Esophagus muscularis mucosa (tissue), 4 donors: ENCODE measurements around the gene AHI1. TPM values are rescaled to one million over a fixed set of nuclear protein-coding genes. Genes with fewer than 3 reads are reported as not detected.

Experiments
- DNase-seq: peaks from one replicate; pipeline ENCODE4 v3.0.0-alpha.2; 2017; ENCODE audit errors: extremely low spot score
- H3K27ac ChIP-seq, 4 donors: fragments of 200-600 bp; sonication (generic); replicated peaks in 1 of 4; 1 replicate in 3 of 4; 2 replicates in 1 of 4; pipeline ENCODE4 v1.5.1; 2016 to 2019; ENCODE audit warnings: mild to moderate bottlenecking in 1 of 4
- H3K27me3 ChIP-seq, 4 donors: fragments of 200-600 bp; sonication (generic); one replicate each; pipeline versions ENCODE4 v1.5.1 to v1.6.0; 2016 to 2019
- H3K36me3 ChIP-seq, 4 donors: fragments of 200-600 bp; sonication (generic); one replicate each; pipeline ENCODE4 v1.5.1; 2016 to 2019
- H3K4me1 ChIP-seq, 4 donors: fragments of 200-600 bp; sonication (generic); one replicate each; pipeline ENCODE4 v1.5.1; 2016 to 2019
- H3K4me3 ChIP-seq, 4 donors: fragments of 200-600 bp; sonication (generic); 1 replicate in 2 of 4; 2 replicates in 2 of 4; pipeline ENCODE4 v1.5.1; 2016 to 2019; ENCODE audit warnings: mild to moderate bottlenecking in 4 of 4, moderate library complexity in 1 of 4
- H3K9me3 ChIP-seq, 4 donors: fragments of 200-600 bp; sonication (generic); 1 replicate in 3 of 4; 2 replicates in 1 of 4; pipeline ENCODE4 v1.5.1; 2016 to 2019
- EP300 ChIP-seq: sonication (generic); formaldehyde crosslinking; IDR thresholded peaks from one replicate; pipeline ENCODE4 v1.6.1; 2017; ENCODE audit warnings: antibody characterized with exemption
- POLR2A ChIP-seq: fragments of 450-650 bp; IDR thresholded peaks from one replicate; pipeline ENCODE4 v1.6.1; 2017; ENCODE audit warnings: antibody characterized with exemption, moderate library complexity, mild to moderate bottlenecking, low read depth
- POLR2AphosphoS5 ChIP-seq, 2 donors: sonication (generic); formaldehyde crosslinking; IDR thresholded peaks; one replicate each; pipeline ENCODE4 v1.6.1; 2017; ENCODE audit warnings: antibody characterized with exemption in 2 of 2
- WGBS: methylation state at CpG from one replicate; pipeline ENCODE4 v1.1.5; 2018; 5-methylcytosine and 5-hydroxymethylcytosine counted together
- intact Hi-C: fragments of 100-400 bp; cut with DNase I; formaldehyde crosslinking; loops from one replicate; pipeline ENCODE4 v1.15.1; 2023
- total RNA-seq, 4 donors: library from RNA; depleted of rRNA; stranded (reverse); fragments of >200 nt; gene quantifications; one replicate each; pipeline versions ENCODE4 v1.1.0 to v1.2.1, GENCODE V29; 2016
- TF ChIP-seq, protein P1 (sequence below), 3 experiments: fragments of 200-600 bp in 2 of 3; fragments of 450-650 bp in 1 of 3; sonication (generic) in 2 of 3; IDR thresholded peaks; one replicate each; pipeline ENCODE4 v1.5.1; 2017 to 2019; ENCODE audit warnings: antibody characterized with exemption in 3 of 3, mild to moderate bottlenecking in 2 of 3, moderate library complexity in 1 of 3

The AHI1 gene
- total RNA-seq, 4 donors from 2014 or later: 11.4 to 28.7 (median 16.2) TPM

DNA sequence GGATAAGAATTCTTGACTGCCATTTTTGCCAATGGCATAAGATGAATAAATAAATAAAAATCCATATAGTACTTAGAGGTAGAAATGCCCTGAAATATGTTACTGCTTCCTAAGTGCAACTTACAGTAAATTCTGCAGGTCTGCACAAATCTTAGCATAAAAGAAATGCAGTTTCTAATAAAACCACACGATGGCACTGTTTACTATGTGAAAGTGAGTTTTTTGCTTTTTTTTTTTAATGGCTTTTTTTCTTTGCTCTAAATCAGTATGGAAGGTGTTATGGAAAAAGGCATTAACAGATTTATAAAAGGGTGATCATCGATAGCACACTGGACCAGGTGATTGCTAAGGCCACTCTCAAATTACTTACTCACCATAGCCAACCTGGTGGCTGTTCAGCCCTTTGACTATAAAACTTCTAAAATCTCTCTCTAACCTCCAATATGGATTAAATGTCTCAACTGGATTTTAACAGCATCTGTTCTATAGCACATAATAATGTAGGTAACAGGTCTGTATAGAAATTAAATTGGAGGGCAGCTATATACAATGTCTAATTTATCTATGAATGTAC lies 45.8 kb downstream of the AHI1 start:
- intact Hi-C loops: loop anchor here (5.0 kb wide), 1 partner anchor 776 kb away; no protein-coding TSS in a partner anchor
- TF ChIP-seq, protein P1, sequence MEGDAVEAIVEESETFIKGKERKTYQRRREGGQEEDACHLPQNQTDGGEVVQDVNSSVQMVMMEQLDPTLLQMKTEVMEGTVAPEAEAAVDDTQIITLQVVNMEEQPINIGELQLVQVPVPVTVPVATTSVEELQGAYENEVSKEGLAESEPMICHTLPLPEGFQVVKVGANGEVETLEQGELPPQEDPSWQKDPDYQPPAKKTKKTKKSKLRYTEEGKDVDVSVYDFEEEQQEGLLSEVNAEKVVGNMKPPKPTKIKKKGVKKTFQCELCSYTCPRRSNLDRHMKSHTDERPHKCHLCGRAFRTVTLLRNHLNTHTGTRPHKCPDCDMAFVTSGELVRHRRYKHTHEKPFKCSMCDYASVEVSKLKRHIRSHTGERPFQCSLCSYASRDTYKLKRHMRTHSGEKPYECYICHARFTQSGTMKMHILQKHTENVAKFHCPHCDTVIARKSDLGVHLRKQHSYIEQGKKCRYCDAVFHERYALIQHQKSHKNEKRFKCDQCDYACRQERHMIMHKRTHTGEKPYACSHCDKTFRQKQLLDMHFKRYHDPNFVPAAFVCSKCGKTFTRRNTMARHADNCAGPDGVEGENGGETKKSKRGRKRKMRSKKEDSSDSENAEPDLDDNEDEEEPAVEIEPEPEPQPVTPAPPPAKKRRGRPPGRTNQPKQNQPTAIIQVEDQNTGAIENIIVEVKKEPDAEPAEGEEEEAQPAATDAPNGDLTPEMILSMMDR (IDR thresholded peaks at IDR 0.05): peak; percentile 44 to 72 (median 69)
- no peak for TF ChIP-seq EP300
- Histone ChIP-seq H3K27me3 (no peaks in the 10 kb centered on the region), H3K9me3 (no peaks in the 10 kb centered on the region), H3K36me3 (peaks cover 10 to 56% (median 16%) of the 10 kb centered on the region in 4 donors), H3K4me3 (no peak overlapping the region), H3K27ac (no peak overlapping the region), H3K4me1 (no peaks in the 10 kb centered on the region)
- no peak for DNase-seq
- WGBS: 20% methylated on average over 2 of the region's 2 CpGs

DNA sequence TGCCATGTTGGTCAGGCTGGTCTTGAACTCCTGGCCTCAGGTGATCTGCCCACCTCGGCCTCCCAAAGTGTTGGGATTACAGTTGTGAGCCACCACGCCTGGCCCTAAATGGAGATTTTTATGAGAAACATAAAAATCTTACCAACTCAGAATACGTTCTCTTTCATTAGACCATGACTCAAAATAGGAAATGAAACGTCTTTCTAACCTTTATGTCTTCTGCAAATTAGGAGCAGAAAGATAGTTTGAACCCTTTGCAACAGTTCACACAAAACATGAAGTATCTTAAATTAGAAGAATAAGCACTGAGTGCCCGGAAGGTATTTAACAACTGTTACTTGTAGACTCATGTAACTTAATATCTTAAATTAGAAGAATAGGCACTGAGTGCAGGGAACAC lies 48.3 kb downstream of the AHI1 start:
- intact Hi-C loops: no loop called here
- TF ChIP-seq EP300 (no peak), POLR2A (no peak), POLR2AphosphoS5 (IDR thresholded peaks at IDR 0.05) (no peak)
- TF ChIP-seq, protein P1 (IDR thresholded peaks at IDR 0.05): no peak
- Histone ChIP-seq H3K4me3 (no peak overlapping the region), H3K36me3 (peaks cover 6 to 66% (median 19%) of the 10 kb centered on the region in 4 donors), H3K27ac (no peak overlapping the region), H3K9me3 (no peaks in the 10 kb centered on the region), H3K4me1 (no peaks in the 10 kb centered on the region), H3K27me3 (no peaks in the 10 kb centered on the region)
- WGBS: 90% methylated on average over 5 of the region's 5 CpGs
- no peak for DNase-seq

DNA sequence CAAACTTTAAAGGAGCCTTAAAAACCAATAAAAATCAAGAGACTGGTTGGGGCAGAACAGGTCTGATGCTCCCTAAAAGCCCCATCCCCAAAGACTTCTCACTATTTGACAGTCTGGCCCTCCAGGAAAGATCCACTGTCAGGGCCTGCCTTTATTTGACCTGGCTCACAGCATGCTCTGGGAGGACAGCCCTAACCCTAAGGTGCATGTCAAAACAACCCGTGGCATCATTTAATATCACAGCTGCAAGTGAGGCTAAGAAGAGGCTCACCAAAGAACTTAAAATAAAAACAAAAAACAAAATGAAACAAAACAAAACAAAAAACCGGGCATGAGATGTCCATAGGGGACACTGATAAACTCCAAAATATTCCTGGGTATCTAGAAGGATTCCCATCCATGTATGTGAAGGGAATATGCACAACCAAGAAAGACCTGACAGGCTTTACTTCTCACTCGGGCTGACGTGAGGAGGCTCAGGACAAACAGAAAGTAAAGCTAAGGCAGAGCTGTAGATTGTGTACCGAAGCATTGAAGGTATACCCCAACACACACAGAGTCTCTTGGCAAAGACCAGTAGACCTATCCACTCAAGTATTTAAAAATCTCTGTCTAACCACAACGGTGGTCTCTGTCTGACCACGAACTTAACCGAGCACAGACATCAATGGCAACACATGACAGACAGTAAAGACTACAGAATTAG lies 57.3 kb downstream of the AHI1 start:
- Histone ChIP-seq H3K4me1 (no peaks in the 10 kb centered on the region), H3K36me3 (peaks cover 12 to 76% (median 27%) of the 10 kb centered on the region in 4 donors), H3K9me3 (no peaks in the 10 kb centered on the region), H3K27me3 (no peaks in the 10 kb centered on the region), H3K27ac (no peak overlapping the region), H3K4me3 (no peak overlapping the region)
- no peak for TF ChIP-seq POLR2A
- TF ChIP-seq EP300: no peak
- TF ChIP-seq POLR2AphosphoS5 (IDR thresholded peaks at IDR 0.05): no peak
- TF ChIP-seq, protein P1 (IDR thresholded peaks at IDR 0.05): no peak
- intact Hi-C loops: no loop called here
- 81% methylated on average over 8 of the region's 8 CpGs for WGBS
- no peak for DNase-seq

DNA sequence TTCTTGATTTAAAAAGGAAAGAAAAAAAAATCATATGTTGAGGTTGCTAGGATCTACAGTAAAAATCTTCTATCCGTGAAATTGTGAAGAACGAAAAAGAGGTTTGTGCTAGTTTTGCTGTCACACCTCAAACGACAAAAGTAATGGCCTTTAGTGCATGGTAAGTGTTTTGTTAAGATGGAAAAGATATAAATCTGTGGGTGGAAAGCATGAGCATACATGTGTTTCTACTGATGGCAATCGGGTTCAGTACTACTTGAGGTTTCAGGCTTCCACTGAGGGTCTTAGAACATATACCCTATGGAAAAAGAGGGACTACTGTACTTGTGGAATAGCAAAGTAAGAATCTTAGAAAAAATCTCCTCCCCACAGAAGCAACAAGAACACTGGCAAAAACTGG lies 58.0 kb downstream of the AHI1 start:
- Histone ChIP-seq H3K27ac (no peak overlapping the region), H3K9me3 (no peaks in the 10 kb centered on the region), H3K36me3 (peaks cover 12 to 74% (median 28%) of the 10 kb centered on the region in 4 donors), H3K4me1 (no peaks in the 10 kb centered on the region), H3K27me3 (no peaks in the 10 kb centered on the region), H3K4me3 (no peak overlapping the region)
- intact Hi-C loops: no loop called here
- WGBS: 81% methylated on average over 4 of the region's 4 CpGs
- no peak for DNase-seq
- TF ChIP-seq POLR2A (no peak), POLR2AphosphoS5 (IDR thresholded peaks at IDR 0.05) (no peak), EP300 (no peak)

GRCh38 chr6:135438907-135439535 lies 58.5 kb downstream of the AHI1 start:
- intact Hi-C loops: no loop called here
- H3K36me3 ChIP-seq: peaks cover 12 to 71% (median 26%) of the 10 kb centered on the region in 4 donors
- H3K9me3 ChIP-seq: no peaks in the 10 kb centered on the region
- H3K27me3 ChIP-seq: no peaks in the 10 kb centered on the region
- DNase-seq: no peak
- H3K27ac ChIP-seq: no peak overlapping the region
- no peak overlapping the region for H3K4me3 ChIP-seq
- WGBS: 66% methylated on average over 3 of the region's 3 CpGs
- H3K4me1 ChIP-seq: no peaks in the 10 kb centered on the region
- TF ChIP-seq POLR2A (no peak), POLR2AphosphoS5 (IDR thresholded peaks at IDR 0.05) (no peak), EP300 (no peak)
- TF ChIP-seq, protein P1 (IDR thresholded peaks at IDR 0.05): peak in 2 of 3 experiments; percentile 12 to 17
